ENCODE data around the gene GNB4.

- no peak for TF ChIP-seq CTCF (IDR thresholded peaks at IDR 0.05; ENCODE audit: low read length)
- no peak for TF ChIP-seq EZH2 (optimal IDR thresholded peaks at IDR 0.05; ENCODE audit: low read depth, low read length)
Observed at GRCh38 chr3:179453967-179454366, 2.7 kb upstream of the GNB4 start.

Data from MM.1S (cell line).